ENCODE measurements around the gene AFMID.
A peak's percentile ranks its signal among the peaks of the same experiment; 100 is the strongest.

Gene AFMID

GRCh38 chr17:78180083-78180482 lies 7.1 kb upstream of the AFMID start:
- Histone ChIP-seq H3K9me3 (ENCODE audit: insufficient read depth, low read depth, low read length) (no peaks in the 10 kb centered on the region), H3K36me3 (ENCODE audit: insufficient read depth, low read length) (peaks cover 27% of the 10 kb centered on the region; the same call in 1 of the 2 replicates), H3F3A (ENCODE audit: low read depth) (no peaks in the 10 kb centered on the region), H3K4me3 (ENCODE audit: low read length, poor library complexity, severe bottlenecking) (no peak overlapping the region), H3K9me2 (replicated peaks; ENCODE audit: low read depth, low read length) (no peaks in the 10 kb centered on the region), H3K4me1 (ENCODE audit: insufficient read depth, low read length, poor library complexity, severe bottlenecking) (peaks cover 17% of the 10 kb centered on the region), H3K4me2 (ENCODE audit: low read depth, low read length, poor library complexity, severe bottlenecking) (peak overlapping the region; percentile 14), H2AFZ (ENCODE audit: low read length) (no peak overlapping the region), H3K27me3 (ENCODE audit: insufficient read depth, low read length, poor library complexity, severe bottlenecking) (no peaks in the 10 kb centered on the region), H3K9ac (ENCODE audit: low read depth, low read length, poor library complexity, severe bottlenecking) (no peak overlapping the region), H4K20me1 (ENCODE audit: insufficient read depth, low read length, poor library complexity, severe bottlenecking) (peaks cover 1% of the 10 kb centered on the region), H3K79me2 (ENCODE audit: insufficient read depth, low read length) (peaks cover 19% of the 10 kb centered on the region; the same call in 1 of the 2 replicates)
- TF ChIP-seq EZH2phosphoT487 (IDR thresholded peaks at IDR 0.05; ENCODE audit: borderline replicate concordance) = no peak
- no peak for TF ChIP-seq CTCF (conservative IDR thresholded peaks at IDR 0.05; ENCODE audit: low read length)

- H3K36me3 ChIP-seq (ENCODE audit: insufficient read depth, low read length) = peaks cover 27% of the 10 kb centered on the region; the same call in 1 of the 2 replicates
- H3F3A ChIP-seq (ENCODE audit: low read depth) = no peaks in the 10 kb centered on the region
- H3K79me2 ChIP-seq (ENCODE audit: insufficient read depth, low read length) = peaks cover 23% of the 10 kb centered on the region; the same call in 1 of the 2 replicates
- H4K20me1 ChIP-seq (ENCODE audit: insufficient read depth, low read length, poor library complexity, severe bottlenecking) = peaks cover 6% of the 10 kb centered on the region
- no peaks in the 10 kb centered on the region for H3K9me3 ChIP-seq (ENCODE audit: insufficient read depth, low read depth, low read length)
- TF ChIP-seq EZH2phosphoT487 (IDR thresholded peaks at IDR 0.05; ENCODE audit: borderline replicate concordance) (no peak), CTCF (conservative IDR thresholded peaks at IDR 0.05; ENCODE audit: low read length) (no peak)
- H2AFZ ChIP-seq (ENCODE audit: low read length) = no peak overlapping the region
- no peaks in the 10 kb centered on the region for H3K27me3 ChIP-seq (ENCODE audit: insufficient read depth, low read length, poor library complexity, severe bottlenecking)
- peak overlapping the region; percentile 14 for H3K4me2 ChIP-seq (ENCODE audit: low read depth, low read length, poor library complexity, severe bottlenecking)
- H3K4me3 ChIP-seq (ENCODE audit: low read length, poor library complexity, severe bottlenecking) = no peak overlapping the region
- H3K9me2 ChIP-seq (replicated peaks; ENCODE audit: low read depth, low read length) = no peaks in the 10 kb centered on the region
- no peak overlapping the region for H3K9ac ChIP-seq (ENCODE audit: low read depth, low read length, poor library complexity, severe bottlenecking)
- H3K4me1 ChIP-seq (ENCODE audit: insufficient read depth, low read length, poor library complexity, severe bottlenecking) = peaks cover 17% of the 10 kb centered on the region
Measured at GRCh38 chr17:78180508-78180907, 6.7 kb upstream of the AFMID start.

- H4K20me1 ChIP-seq (ENCODE audit: insufficient read depth, low read length, poor library complexity, severe bottlenecking) = peaks cover 6% of the 10 kb centered on the region
- no peak overlapping the region for H3K4me3 ChIP-seq (ENCODE audit: low read length, poor library complexity, severe bottlenecking)
- TF ChIP-seq EZH2phosphoT487 (IDR thresholded peaks at IDR 0.05; ENCODE audit: borderline replicate concordance) = no peak
- TF ChIP-seq CTCF (conservative IDR thresholded peaks at IDR 0.05; ENCODE audit: low read length) = no peak
- no peaks in the 10 kb centered on the region for H3K9me3 ChIP-seq (ENCODE audit: insufficient read depth, low read depth, low read length)
- no peaks in the 10 kb centered on the region for H3K9me2 ChIP-seq (replicated peaks; ENCODE audit: low read depth, low read length)
- H2AFZ ChIP-seq (ENCODE audit: low read length) = no peak overlapping the region
- H3K27me3 ChIP-seq (ENCODE audit: insufficient read depth, low read length, poor library complexity, severe bottlenecking) = no peaks in the 10 kb centered on the region
- H3K4me1 ChIP-seq (ENCODE audit: insufficient read depth, low read length, poor library complexity, severe bottlenecking) = peaks cover 24% of the 10 kb centered on the region
- H3K36me3 ChIP-seq (ENCODE audit: insufficient read depth, low read length) = peaks cover 27% of the 10 kb centered on the region; the same call in 1 of the 2 replicates
- peaks cover 35% of the 10 kb centered on the region for H3K79me2 ChIP-seq (ENCODE audit: insufficient read depth, low read length)
- no peak overlapping the region for H3K9ac ChIP-seq (ENCODE audit: low read depth, low read length, poor library complexity, severe bottlenecking)
- H3K4me2 ChIP-seq (ENCODE audit: low read depth, low read length, poor library complexity, severe bottlenecking) = no peak overlapping the region
- H3F3A ChIP-seq (ENCODE audit: low read depth) = no peaks in the 10 kb centered on the region
Measured at GRCh38 chr17:78182504-78182903, 4.7 kb upstream of the AFMID start.
